GM12801 (cell line): ENCODE results near the gene ZNF8.

Experiments used
- TF ChIP-seq, protein P1 (sequence below): IDR thresholded peaks from one replicate; pipeline ENCODE4 v1.5.1; 2011; ENCODE audit warnings: control low read depth; ENCODE audit not compliant: insufficient read length; ENCODE audit errors: extremely low read depth

ZNF8 gene

GRCh38 chr19:58261968-58262921 is 16.5 kb upstream of the ZNF8 start:
- TF ChIP-seq, protein P1, sequence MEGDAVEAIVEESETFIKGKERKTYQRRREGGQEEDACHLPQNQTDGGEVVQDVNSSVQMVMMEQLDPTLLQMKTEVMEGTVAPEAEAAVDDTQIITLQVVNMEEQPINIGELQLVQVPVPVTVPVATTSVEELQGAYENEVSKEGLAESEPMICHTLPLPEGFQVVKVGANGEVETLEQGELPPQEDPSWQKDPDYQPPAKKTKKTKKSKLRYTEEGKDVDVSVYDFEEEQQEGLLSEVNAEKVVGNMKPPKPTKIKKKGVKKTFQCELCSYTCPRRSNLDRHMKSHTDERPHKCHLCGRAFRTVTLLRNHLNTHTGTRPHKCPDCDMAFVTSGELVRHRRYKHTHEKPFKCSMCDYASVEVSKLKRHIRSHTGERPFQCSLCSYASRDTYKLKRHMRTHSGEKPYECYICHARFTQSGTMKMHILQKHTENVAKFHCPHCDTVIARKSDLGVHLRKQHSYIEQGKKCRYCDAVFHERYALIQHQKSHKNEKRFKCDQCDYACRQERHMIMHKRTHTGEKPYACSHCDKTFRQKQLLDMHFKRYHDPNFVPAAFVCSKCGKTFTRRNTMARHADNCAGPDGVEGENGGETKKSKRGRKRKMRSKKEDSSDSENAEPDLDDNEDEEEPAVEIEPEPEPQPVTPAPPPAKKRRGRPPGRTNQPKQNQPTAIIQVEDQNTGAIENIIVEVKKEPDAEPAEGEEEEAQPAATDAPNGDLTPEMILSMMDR = no peak

DNA sequence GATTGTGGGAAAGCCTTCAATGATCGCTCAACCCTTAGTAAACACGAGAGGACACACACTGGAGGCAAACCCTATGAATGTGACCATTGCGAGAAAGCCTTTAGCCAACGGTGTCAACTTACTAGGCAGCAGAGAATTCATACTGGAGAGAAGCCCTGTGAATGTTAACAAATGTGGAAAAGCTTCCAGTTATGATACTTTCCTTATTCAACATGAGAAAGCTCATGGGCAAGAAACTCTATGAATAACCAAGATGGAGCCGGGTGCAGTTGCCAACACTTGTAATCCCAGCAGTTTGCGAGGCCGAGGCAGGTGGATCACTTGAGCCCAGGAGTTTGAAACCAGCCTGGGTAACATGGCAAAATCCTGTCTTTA is 15.8 kb upstream of the ZNF8 start:
- TF ChIP-seq, protein P1 = no peak

DNA sequence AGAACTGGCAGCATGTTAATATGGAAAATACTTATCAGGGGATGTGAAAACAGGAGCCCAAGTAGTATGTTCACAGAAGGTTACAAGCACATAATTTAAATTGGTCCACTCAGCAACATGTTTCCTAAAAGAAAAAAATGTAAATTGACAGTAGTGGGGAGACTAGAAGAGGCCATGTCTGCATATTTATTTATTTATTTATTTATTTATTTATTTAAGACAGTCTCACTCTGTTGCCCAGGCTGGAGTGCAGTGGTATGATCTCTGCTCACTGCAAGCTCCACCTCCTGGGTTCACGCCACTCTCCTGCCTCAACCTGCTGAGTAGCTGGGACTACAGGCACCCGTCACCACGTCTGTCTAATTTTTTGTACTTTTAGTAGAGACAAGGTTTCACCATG is 13.7 kb upstream of the ZNF8 start:
- TF ChIP-seq, protein P1 = no peak

GRCh38 chr19:58268344-58268743 is 10.4 kb upstream of the ZNF8 start:
- TF ChIP-seq, protein P1 = no peak

GRCh38 chr19:58274771-58275201 is 4.0 kb upstream of the ZNF8 start:
- TF ChIP-seq, protein P1 = no peak

DNA sequence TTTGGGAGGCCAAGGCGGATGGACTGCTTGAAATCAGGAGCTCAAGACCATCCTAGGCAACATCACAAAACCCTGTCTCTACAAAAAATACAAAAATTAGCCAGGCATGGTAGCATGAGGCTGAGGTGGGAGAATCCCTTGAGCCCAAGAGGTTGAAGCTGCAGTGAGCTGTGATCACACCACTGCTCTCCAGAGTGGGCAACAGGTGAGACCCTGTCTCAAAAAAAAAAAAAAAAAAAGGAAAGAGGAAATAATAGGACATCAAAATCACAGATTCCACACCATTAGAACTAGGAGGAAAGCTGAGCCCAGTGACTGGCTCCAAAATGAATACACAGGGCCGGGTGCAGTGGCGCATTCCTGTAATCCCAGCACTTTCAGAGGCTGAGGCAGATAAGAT is 3.2 kb upstream of the ZNF8 start:
- TF ChIP-seq, protein P1 = no peak

DNA sequence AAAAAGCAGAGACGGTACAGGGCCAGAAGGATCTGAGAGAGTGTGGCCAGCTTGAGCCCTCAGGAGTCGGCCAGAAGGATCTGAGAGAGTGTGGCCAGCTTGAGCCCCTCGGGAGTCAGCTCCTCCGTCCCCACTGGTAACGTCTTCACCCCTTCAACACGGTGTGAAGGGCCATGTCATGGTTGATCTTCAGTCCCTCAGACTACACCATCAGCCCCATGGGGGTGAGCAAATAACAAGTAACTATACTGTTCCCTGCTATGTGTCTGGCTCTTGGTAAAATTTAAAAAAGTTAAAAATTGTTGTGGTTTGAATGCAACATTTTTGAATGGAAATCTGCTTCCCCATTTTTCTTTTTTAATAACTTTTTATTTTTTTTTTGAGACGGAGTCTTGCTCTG is 1.6 kb upstream of the ZNF8 start:
- TF ChIP-seq, protein P1 = no peak
